ENCODE results near the gene IFT20.
A peak's percentile ranks its signal among the peaks of the same experiment; 100 is the strongest.

Gene IFT20

DNA sequence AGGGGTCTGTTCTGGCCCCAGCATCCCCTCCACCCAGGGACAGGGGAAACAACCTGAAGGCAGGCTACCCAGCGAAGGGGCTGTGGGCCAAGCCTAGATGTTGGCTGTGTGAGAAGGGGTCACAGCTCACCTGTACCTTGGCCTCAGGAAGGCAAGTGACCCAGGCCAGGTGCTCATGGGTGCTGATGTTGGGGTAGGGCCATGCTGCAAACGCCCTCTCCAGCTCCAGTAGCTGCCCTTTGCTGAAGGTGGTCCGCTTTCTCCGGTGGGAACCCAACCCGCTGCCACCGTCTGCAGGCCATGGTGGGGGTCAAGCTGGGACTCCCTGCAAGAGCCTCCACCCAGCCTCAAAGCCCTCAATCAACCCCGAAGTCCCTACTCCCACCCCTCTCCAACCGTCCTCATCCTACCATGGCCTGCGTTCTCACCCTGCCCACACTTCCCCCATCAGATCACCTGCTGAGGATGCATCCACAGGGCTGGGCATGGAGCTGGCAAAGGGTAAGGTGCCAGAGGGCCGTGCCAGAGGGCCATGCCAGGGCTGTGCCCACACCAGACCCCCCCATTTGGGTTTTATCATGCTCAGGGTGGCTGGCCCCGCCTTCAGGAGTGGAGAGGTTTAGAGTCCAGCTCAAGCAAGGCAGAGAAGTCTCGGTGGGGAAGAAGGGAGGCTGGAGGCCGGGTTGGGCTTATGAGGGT is 29.5 kb upstream of the IFT20 start, which contains the start of gene SEBOX:
TSS of gene SEBOX (minus strand) at position 535 of the 699 bp plus-strand sequence. CDS start at position 487, 48 bp downstream.
- Histone ChIP-seq H3K27me3 (ENCODE audit: insufficient read depth, low read depth) (no peaks in the 10 kb centered on the region), H3K36me3 (ENCODE audit: insufficient read depth) (no peaks in the 10 kb centered on the region), H3K27ac (no peak within 1 kb of the TSS), H3K4me1 (ENCODE audit: low read depth, poor library complexity, severe bottlenecking) (no peaks in the 10 kb centered on the region), H4K20me1 (ENCODE audit: insufficient read depth) (no peaks in the 10 kb centered on the region), H3K79me2 (ENCODE audit: insufficient read depth, low read depth) (no peaks in the 10 kb centered on the region), H2AFZ (ENCODE audit: low read depth) (no peak within 1 kb of the TSS), H3K9ac (no peak within 1 kb of the TSS), H3K4me2 (no peak within 1 kb of the TSS), H3K4me3 (IDR thresholded peaks at IDR 0.05; ENCODE audit: insufficient read depth, low read depth, low read length) (no peak within 1 kb of the TSS)
- TF ChIP-seq, protein P1, sequence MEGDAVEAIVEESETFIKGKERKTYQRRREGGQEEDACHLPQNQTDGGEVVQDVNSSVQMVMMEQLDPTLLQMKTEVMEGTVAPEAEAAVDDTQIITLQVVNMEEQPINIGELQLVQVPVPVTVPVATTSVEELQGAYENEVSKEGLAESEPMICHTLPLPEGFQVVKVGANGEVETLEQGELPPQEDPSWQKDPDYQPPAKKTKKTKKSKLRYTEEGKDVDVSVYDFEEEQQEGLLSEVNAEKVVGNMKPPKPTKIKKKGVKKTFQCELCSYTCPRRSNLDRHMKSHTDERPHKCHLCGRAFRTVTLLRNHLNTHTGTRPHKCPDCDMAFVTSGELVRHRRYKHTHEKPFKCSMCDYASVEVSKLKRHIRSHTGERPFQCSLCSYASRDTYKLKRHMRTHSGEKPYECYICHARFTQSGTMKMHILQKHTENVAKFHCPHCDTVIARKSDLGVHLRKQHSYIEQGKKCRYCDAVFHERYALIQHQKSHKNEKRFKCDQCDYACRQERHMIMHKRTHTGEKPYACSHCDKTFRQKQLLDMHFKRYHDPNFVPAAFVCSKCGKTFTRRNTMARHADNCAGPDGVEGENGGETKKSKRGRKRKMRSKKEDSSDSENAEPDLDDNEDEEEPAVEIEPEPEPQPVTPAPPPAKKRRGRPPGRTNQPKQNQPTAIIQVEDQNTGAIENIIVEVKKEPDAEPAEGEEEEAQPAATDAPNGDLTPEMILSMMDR (conservative IDR thresholded peaks at IDR 0.05; ENCODE audit: low read depth, low read length), result no peak

DNA sequence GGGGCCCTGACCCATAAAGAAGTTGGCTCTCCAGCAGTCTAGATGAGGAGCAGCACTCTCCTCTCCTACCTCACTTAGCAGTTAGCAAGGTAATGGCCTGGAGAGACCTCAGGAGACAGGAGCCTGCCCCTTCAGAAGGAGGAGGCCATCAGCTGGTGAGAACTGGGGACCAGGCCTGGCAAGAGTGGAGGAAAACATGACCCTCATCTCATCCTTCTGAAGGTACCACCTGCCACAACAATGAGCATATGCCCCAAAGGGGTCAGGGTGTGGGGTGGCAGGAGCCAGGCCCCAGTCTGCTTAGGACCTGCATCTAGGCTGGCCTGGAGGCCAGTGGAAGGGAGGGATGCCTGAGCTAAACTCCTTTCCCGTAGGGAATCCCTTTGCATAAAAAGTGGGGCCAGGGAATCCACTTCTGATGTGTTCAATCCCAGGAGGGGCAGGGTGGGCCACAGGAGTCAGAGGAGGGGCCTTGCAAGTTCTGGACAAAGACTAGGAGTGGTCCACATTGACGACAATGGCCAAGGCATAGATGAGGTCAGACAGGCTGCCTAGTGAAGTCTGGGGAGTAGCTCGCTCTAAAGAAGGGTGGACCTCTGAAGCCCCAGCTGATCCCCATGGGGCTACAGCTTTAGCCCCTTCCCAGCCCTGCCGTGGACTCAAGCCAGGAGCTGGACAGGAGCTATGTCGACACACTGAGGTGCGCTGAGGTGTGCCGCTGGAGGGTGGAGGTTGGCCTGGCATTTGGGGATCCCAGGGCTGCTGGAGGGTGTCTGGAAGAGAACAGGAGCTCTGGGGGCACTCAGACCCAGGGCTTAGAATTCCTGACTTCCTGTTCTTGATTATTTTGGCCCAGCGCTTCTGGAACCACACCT is 28.7 kb upstream of the IFT20 start:
- Histone ChIP-seq H3K4me2 (no peak overlapping the region), H3K9ac (no peak overlapping the region), H2AFZ (ENCODE audit: low read depth) (no peak overlapping the region), H3K27me3 (ENCODE audit: insufficient read depth, low read depth) (no peaks in the 10 kb centered on the region), H3K4me3 (IDR thresholded peaks at IDR 0.05; ENCODE audit: insufficient read depth, low read depth, low read length) (no peak overlapping the region), H4K20me1 (ENCODE audit: insufficient read depth) (no peaks in the 10 kb centered on the region), H3K27ac (no peak overlapping the region), H3K79me2 (ENCODE audit: insufficient read depth, low read depth) (no peaks in the 10 kb centered on the region), H3K36me3 (ENCODE audit: insufficient read depth) (no peaks in the 10 kb centered on the region), H3K4me1 (ENCODE audit: low read depth, poor library complexity, severe bottlenecking) (no peaks in the 10 kb centered on the region)
- TF ChIP-seq, protein P1 (conservative IDR thresholded peaks at IDR 0.05; ENCODE audit: low read depth, low read length), result no peak

DNA sequence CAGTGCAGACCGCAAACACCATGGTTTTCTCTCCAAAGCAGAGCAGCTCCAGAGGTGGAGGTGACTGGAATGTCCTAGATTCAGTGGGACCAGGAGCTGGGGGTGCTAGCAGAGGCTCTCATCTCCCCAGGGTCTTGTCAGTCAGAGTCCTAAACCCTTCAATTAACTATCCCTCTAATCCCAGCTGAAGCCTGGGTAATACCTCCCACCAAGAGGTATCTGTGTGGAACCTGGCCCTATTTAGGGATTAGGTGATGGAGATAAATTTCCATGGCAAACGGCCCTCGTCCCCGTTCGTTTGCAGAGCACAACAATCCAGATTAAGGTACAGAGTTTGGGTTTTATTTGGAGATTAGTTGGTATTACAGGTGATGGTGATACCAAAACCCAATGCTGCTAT is 27.9 kb upstream of the IFT20 start:
- Histone ChIP-seq H4K20me1 (ENCODE audit: insufficient read depth) (no peaks in the 10 kb centered on the region), H3K4me1 (ENCODE audit: low read depth, poor library complexity, severe bottlenecking) (peaks cover 8% of the 10 kb centered on the region), H3K27me3 (ENCODE audit: insufficient read depth, low read depth) (no peaks in the 10 kb centered on the region), H3K79me2 (ENCODE audit: insufficient read depth, low read depth) (peaks cover 8% of the 10 kb centered on the region), H3K27ac (no peak overlapping the region), H3K9ac (no peak overlapping the region), H3K36me3 (ENCODE audit: insufficient read depth) (no peaks in the 10 kb centered on the region), H3K4me2 (no peak overlapping the region), H3K4me3 (IDR thresholded peaks at IDR 0.05; ENCODE audit: insufficient read depth, low read depth, low read length) (no peak overlapping the region), H2AFZ (ENCODE audit: low read depth) (no peak overlapping the region)
- TF ChIP-seq, protein P1 (conservative IDR thresholded peaks at IDR 0.05; ENCODE audit: low read depth, low read length), result no peak

DNA sequence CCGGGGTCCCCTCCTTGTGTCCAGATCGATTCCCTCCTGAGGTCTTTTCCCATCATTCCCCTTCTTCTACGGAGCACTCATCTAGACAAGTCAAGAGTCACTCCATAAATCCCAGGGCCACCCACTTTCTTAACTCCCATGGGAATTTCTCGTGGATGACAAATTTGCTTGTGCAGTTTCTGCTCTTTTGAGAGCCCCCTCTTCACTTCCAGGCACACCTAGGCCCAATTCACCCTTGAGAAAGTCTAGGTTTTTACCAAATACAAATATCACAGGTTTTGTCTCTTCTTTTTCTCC is 22.6 kb upstream of the IFT20 start:
- H2AFZ ChIP-seq (ENCODE audit: low read depth), result peak overlapping the region; percentile 77
- TF ChIP-seq, protein P1 (conservative IDR thresholded peaks at IDR 0.05; ENCODE audit: low read depth, low read length), result no peak

More for the DNA sequence above, 22.6 kb upstream of the IFT20 start:
- H3K36me3 ChIP-seq (ENCODE audit: insufficient read depth), result peaks cover 9% of the 10 kb centered on the region; the same call in 1 of the 2 replicates
- peak overlapping the region; percentile 91 for H3K9ac ChIP-seq
- H4K20me1 ChIP-seq (ENCODE audit: insufficient read depth), result no peaks in the 10 kb centered on the region
- peak overlapping the region; percentile 6; the same call in 1 of the 2 replicates for H3K27ac ChIP-seq
- peak overlapping the region; percentile 97 for H3K4me2 ChIP-seq
- no peak overlapping the region for H3K4me3 ChIP-seq (IDR thresholded peaks at IDR 0.05; ENCODE audit: insufficient read depth, low read depth, low read length)
- no peaks in the 10 kb centered on the region for H3K27me3 ChIP-seq (ENCODE audit: insufficient read depth, low read depth)
- H3K79me2 ChIP-seq (ENCODE audit: insufficient read depth, low read depth), result peaks cover 29% of the 10 kb centered on the region
- H3K4me1 ChIP-seq (ENCODE audit: low read depth, poor library complexity, severe bottlenecking), result peaks cover 21% of the 10 kb centered on the region
